Ascending aorta (tissue), 2 donors: Measurements from ENCODE around the gene HES6. TPM values are rescaled to one million over a fixed set of nuclear protein-coding genes. Genes with fewer than 3 reads are reported as not detected.

Source experiments
- DNase-seq, 2 donors: peaks; one replicate each; pipeline ENCODE4 v3.0.0-alpha.2; 2019; ENCODE audit warnings: low spot score in 2 of 2
- H3K27ac ChIP-seq, 2 donors: fragments of 200-600 bp; sonication (generic); one replicate each; pipeline ENCODE4 v1.5.1; 2016 to 2017; ENCODE audit warnings: mild to moderate bottlenecking in 1 of 2
- H3K27me3 ChIP-seq: fragments of 200-600 bp; sonication (generic); one replicate; pipeline ENCODE4 v1.5.1; 2017
- H3K36me3 ChIP-seq, 2 donors: fragments of 200-600 bp; sonication (generic); one replicate each; pipeline ENCODE4 v1.5.1; 2016
- H3K4me1 ChIP-seq, 2 donors: fragments of 200-600 bp; sonication (generic); one replicate each; pipeline ENCODE4 v1.5.1; 2016 to 2017; ENCODE audit warnings: mild to moderate bottlenecking in 1 of 2
- H3K4me3 ChIP-seq, 2 donors: fragments of 200-600 bp; sonication (generic); one replicate each; pipeline ENCODE4 v1.5.1; 2016 to 2017; ENCODE audit warnings: mild to moderate bottlenecking in 1 of 2
- H3K9me3 ChIP-seq, 2 donors: fragments of 200-600 bp; sonication (generic); one replicate each; pipeline ENCODE4 v1.5.1; 2016
- CTCF ChIP-seq, 3 experiments: fragments of 200-600 bp in 2 of 3; fragments of 450-650 bp in 1 of 3; sonication (generic) in 2 of 3; IDR thresholded peaks; one replicate each; pipeline ENCODE4 v1.5.1; 2016 to 2019; ENCODE audit warnings: antibody characterized with exemption in 3 of 3, mild to moderate bottlenecking in 1 of 3, moderate library complexity in 1 of 3
- intact Hi-C: fragments of 100-400 bp; cut with DNase I; formaldehyde crosslinking; loops from one replicate; pipeline ENCODE4 v1.15.1; 2023
- total RNA-seq: library from RNA; depleted of rRNA; stranded (reverse); fragments of >200 nt; gene quantifications from one replicate; pipeline ENCODE4 v1.1.0, GENCODE V29; 2016

The HES6 gene
- total RNA-seq, 1 donor from 2014 or later, result 117 TPM

- intact Hi-C loops, result loop anchor here (1.0 to 2.0 kb wide), 3 partner anchors 33 to 65 kb away; partner anchors contain the start of genes HES6 and KLHL30
- TF ChIP-seq CTCF (IDR thresholded peaks at IDR 0.05), result peak in 1 of 3 experiments; percentile 16
- Histone ChIP-seq H3K4me1 (peaks cover 12 to 23% of the 10 kb centered on the region in 2 donors), H3K27ac (peak within 1 kb of the TSS; percentile 88 to 98), H3K27me3 (no peaks in the 10 kb centered on the region), H3K4me3 (peak within 1 kb of the TSS; percentile 99), H3K36me3 (no peaks in the 10 kb centered on the region), H3K9me3 (no peaks in the 10 kb centered on the region)
- DNase-seq, result peak; percentile 43 to 94
Measured at GRCh38 chr2:238203094-238203972, 36.5 kb downstream of the HES6 start, which contains the start of gene ILKAP. Gene ILKAP (minus strand): TSS chr2:238203695. CDS start chr2:238203553, 142 bp downstream.

- no peak for DNase-seq
- intact Hi-C loops, result loop anchor here (1.0 to 2.0 kb wide), 3 partner anchors 32 to 64 kb away; partner anchors contain the start of genes HES6 and KLHL30
- H3K4me3 ChIP-seq, result peak overlapping the region; percentile 99
- no peaks in the 10 kb centered on the region for H3K36me3 ChIP-seq
- H3K4me1 ChIP-seq, result peaks cover 12 to 23% of the 10 kb centered on the region in 2 donors
- no peaks in the 10 kb centered on the region for H3K9me3 ChIP-seq
- H3K27ac ChIP-seq, result peak overlapping the region; percentile 83 to 98
- TF ChIP-seq CTCF (IDR thresholded peaks at IDR 0.05), result no peak
- H3K27me3 ChIP-seq, result no peaks in the 10 kb centered on the region
Measured at GRCh38 chr2:238202326-238203093, 37.3 kb downstream of the HES6 start.

GRCh38 chr2:238190445-238190844 lies 49.4 kb downstream of the HES6 start:
- H3K4me1 ChIP-seq, result no peaks in the 10 kb centered on the region
- H3K4me3 ChIP-seq, result no peak overlapping the region
- no peaks in the 10 kb centered on the region for H3K27me3 ChIP-seq
- no peak for DNase-seq
- TF ChIP-seq CTCF (IDR thresholded peaks at IDR 0.05), result no peak
- H3K36me3 ChIP-seq, result peaks cover 89 to 90% of the 10 kb centered on the region in 2 donors
- intact Hi-C loops, result no loop called here
- no peak overlapping the region for H3K27ac ChIP-seq
- no peaks in the 10 kb centered on the region for H3K9me3 ChIP-seq

Other genes with a start within 250 kb of the HES6 start
- 87.5 TPM for gene SCLY, start 179.0 kb downstream of the HES6 start, total RNA-seq
- not detected for gene ESPNL, start 139.7 kb downstream of the HES6 start, total RNA-seq
- 28.2 TPM for gene KLHL30, start 101.4 kb downstream of the HES6 start, total RNA-seq
- 3.3 TPM for gene ERFE, start 81.1 kb downstream of the HES6 start, total RNA-seq
- 22.6 TPM for gene ILKAP, start 36.3 kb downstream of the HES6 start, total RNA-seq
- gene PER2, start 48.6 kb upstream of the HES6 start, total RNA-seq, result 21.6 TPM
- 6.1 TPM for gene TRAF3IP1, start 80.5 kb upstream of the HES6 start, total RNA-seq
- 32.5 TPM for gene ASB1, start 186.9 kb upstream of the HES6 start, total RNA-seq